Myocyte (in vitro differentiated cells): ENCODE results near the gene FAM72A. TPM values are rescaled to one million over a fixed set of nuclear protein-coding genes. Genes with fewer than 3 reads are reported as not detected.
"Not testable (repeated sequence)": the region's sequence is repeated elsewhere in the genome, so short reads cannot be mapped to it uniquely, and the experiment has no call there.

Source experiments
- DNase-seq: peaks from one replicate; pipeline ENCODE4 v3.0.0-alpha.2; 2012; ENCODE audit warnings: low read depth
- total RNA-seq: library from RNA; depleted of rRNA; stranded (reverse); fragments of >200 nt; gene quantifications from 2 replicates; pipeline ENCODE4 v1.2.3, GENCODE V29; 2014

The FAM72A gene
- total RNA-seq, 1 donor from 2014 or later, result 0.21 TPM

- DNase-seq, result not testable (repeated sequence)
These were observed 13.2 kb upstream of the FAM72A start for GRCh38 chr1:206215600-206216392.

- not testable (repeated sequence) for DNase-seq
These were observed 8.2 kb upstream of the FAM72A start for GRCh38 chr1:206210802-206211201.

GRCh38 chr1:206205569-206205968 lies 2.9 kb upstream of the FAM72A start:
- DNase-seq, result not testable (repeated sequence)

GRCh38 chr1:206204871-206205270 lies 2.2 kb upstream of the FAM72A start:
- peak; percentile 28 for DNase-seq

- DNase-seq, result not testable (repeated sequence)
These were observed 1.5 kb upstream of the FAM72A start for GRCh38 chr1:206204159-206204511.

GRCh38 chr1:206203364-206204158 lies 922 bp upstream of the FAM72A start, which contains the start of gene SRGAP2:
TSS of gene SRGAP2 (plus strand) at chr1:206203541. CDS start at chr1:206205971, 2,430 bp downstream.
- DNase-seq, result peak; percentile 48

- DNase-seq, result not testable (repeated sequence)
These were observed 5.8 kb downstream of the FAM72A start for GRCh38 chr1:206196748-206197424.

- not testable (repeated sequence) for DNase-seq
These were observed 7.5 kb downstream of the FAM72A start for GRCh38 chr1:206195182-206195581.

- DNase-seq, result not testable (repeated sequence)
These were observed 15.8 kb downstream of the FAM72A start for GRCh38 chr1:206186826-206187225.

GRCh38 chr1:206185778-206186177 lies 16.9 kb downstream of the FAM72A start:
- DNase-seq, result not testable (repeated sequence)

- DNase-seq, result not testable (repeated sequence)
These were observed 18.9 kb downstream of the FAM72A start for GRCh38 chr1:206183788-206184187.

GRCh38 chr1:206182368-206183317 lies 20.0 kb downstream of the FAM72A start:
- DNase-seq, result peak; percentile 1

- DNase-seq, result not testable (repeated sequence)
These were observed 23.0 kb downstream of the FAM72A start for GRCh38 chr1:206179666-206180065.

GRCh38 chr1:206178061-206178989 lies 24.3 kb downstream of the FAM72A start:
- DNase-seq, result peak; percentile 48

GRCh38 chr1:206176114-206176502 lies 26.5 kb downstream of the FAM72A start:
- DNase-seq, result not testable (repeated sequence)

- peak; percentile 16 for DNase-seq
These were observed 27.1 kb downstream of the FAM72A start for GRCh38 chr1:206175459-206176113.

- DNase-seq, result peak; percentile 19
These were observed 28.3 kb downstream of the FAM72A start for GRCh38 chr1:206174182-206174868.

GRCh38 chr1:206173110-206173719 lies 29.4 kb downstream of the FAM72A start:
- DNase-seq, result not testable (repeated sequence)
